NCI-H345 (cell line): ENCODE data around the gene KDM4F.

Experiments
- DNase-seq: peaks from one replicate; lab custom pipeline; 2025; lab: John Stamatoyannopoulos, UW

Gene KDM4F

GRCh38 chr11:95091663-95092180 lies 42.5 kb downstream of the KDM4F start:
- no peak for DNase-seq

- no peak for DNase-seq
Measured at GRCh38 chr11:95092549-95093324, 43.5 kb downstream of the KDM4F start.

- DNase-seq, result no peak
Measured at GRCh38 chr11:95093548-95093947, 44.3 kb downstream of the KDM4F start.

- no peak for DNase-seq
Measured at GRCh38 chr11:95095858-95096587, 46.8 kb downstream of the KDM4F start.

- DNase-seq, result no peak
Measured at GRCh38 chr11:95097209-95097608, 48.0 kb downstream of the KDM4F start.

- no peak for DNase-seq
Measured at GRCh38 chr11:95098826-95099225, 49.6 kb downstream of the KDM4F start.

GRCh38 chr11:95100191-95100648 lies 51.0 kb downstream of the KDM4F start:
- DNase-seq, result no peak
